GM12892 (cell line): ENCODE measurements around the gene LRRFIP1.

ENCODE experiments used
- DNase-seq: peaks from one replicate; pipeline ENCODE4 v3.0.0; 2011; ENCODE audit not compliant: insufficient read length
- FAIRE-seq: peaks from 2 replicates; lab custom pipeline; 2011; peaks lifted over from hg19 to GRCh38; lab: Jason Lieb, UNC
- POLR2A ChIP-seq: IDR thresholded peaks from 2 replicates; pipeline ENCODE4 v1.6.1; 2011; ENCODE audit warnings: low read depth, low read length, control low read depth
- POLR2AphosphoS5 ChIP-seq: IDR thresholded peaks from 2 replicates; pipeline ENCODE4 v1.6.1; 2011; ENCODE audit warnings: low read depth, low read length, control low read depth
- TAF1 ChIP-seq: IDR thresholded peaks from 2 replicates; pipeline ENCODE4 v1.6.1; 2011; ENCODE audit warnings: low read depth, mild to moderate bottlenecking, control low read depth, low read length, borderline replicate concordance

Gene LRRFIP1

GRCh38 chr2:237721458-237721857 is 94.1 kb downstream of the LRRFIP1 start:
- no peak for TF ChIP-seq TAF1
- no peak for TF ChIP-seq POLR2AphosphoS5
- TF ChIP-seq POLR2A, result no peak
- FAIRE-seq (peak; percentile 14), DNase-seq (no peak)

DNA sequence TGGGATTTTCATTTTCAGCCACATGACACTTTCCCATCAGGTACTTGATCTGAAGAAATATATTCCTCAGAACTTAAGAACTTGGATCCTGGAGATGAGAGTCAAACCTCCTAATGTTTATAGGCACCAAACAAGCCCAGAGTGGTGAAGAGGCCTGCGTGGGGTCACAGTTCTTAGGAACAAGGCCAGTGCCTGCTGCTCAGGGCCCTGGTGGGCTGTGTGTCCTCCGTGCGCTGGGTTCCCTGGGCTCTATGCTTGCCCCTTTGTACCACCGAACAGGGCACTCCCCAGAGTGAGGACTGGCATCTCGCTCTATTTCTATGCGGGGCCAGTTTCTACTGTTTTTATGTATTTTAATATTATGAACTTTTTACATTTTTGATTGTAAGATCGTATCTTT is 95.2 kb downstream of the LRRFIP1 start:
- FAIRE-seq, result no peak
- TF ChIP-seq TAF1 (no peak), POLR2A (no peak), POLR2AphosphoS5 (no peak)

GRCh38 chr2:237723023-237723422 is 95.6 kb downstream of the LRRFIP1 start:
- TF ChIP-seq POLR2AphosphoS5 (no peak), TAF1 (no peak), POLR2A (no peak)
- DNase-seq, result no peak
- FAIRE-seq, result no peak

More for the DNA sequence above, 95.2 kb downstream of the LRRFIP1 start:
- no peak for DNase-seq

- DNase-seq, result no peak
Measured at GRCh38 chr2:237723602-237724001, 96.2 kb downstream of the LRRFIP1 start.

GRCh38 chr2:237724811-237725478 is 97.6 kb downstream of the LRRFIP1 start:
- TF ChIP-seq POLR2AphosphoS5 (no peak), POLR2A (no peak), TAF1 (no peak)
- no peak for DNase-seq
- FAIRE-seq, result no peak

More at GRCh38 chr2:237723602-237724001, 96.2 kb downstream of the LRRFIP1 start:
- FAIRE-seq, result peak; percentile 73
- no peak for TF ChIP-seq POLR2AphosphoS5
- no peak for TF ChIP-seq POLR2A
- no peak for TF ChIP-seq TAF1

DNA sequence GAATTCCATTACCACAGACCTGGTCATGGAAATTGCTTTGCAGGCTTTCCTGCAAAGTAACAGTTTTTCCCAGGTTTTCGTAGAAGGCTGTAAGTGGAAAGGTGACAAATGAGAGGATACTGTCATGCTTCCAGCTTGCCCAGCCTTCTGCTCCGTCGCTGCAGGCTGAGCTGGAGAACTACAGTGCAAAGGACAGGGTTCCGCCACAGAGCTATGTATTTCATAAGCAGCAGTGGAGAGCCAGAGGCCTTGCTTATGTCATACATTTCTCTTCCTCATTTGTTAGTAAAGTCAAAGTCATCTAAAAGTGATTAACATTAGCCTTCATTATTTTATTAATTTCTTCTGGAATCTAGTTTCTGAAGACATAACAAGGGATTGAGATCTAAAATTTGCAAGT is 98.3 kb downstream of the LRRFIP1 start:
- FAIRE-seq, result no peak
- TF ChIP-seq POLR2AphosphoS5 (no peak), POLR2A (no peak), TAF1 (no peak)
- no peak for DNase-seq

DNA sequence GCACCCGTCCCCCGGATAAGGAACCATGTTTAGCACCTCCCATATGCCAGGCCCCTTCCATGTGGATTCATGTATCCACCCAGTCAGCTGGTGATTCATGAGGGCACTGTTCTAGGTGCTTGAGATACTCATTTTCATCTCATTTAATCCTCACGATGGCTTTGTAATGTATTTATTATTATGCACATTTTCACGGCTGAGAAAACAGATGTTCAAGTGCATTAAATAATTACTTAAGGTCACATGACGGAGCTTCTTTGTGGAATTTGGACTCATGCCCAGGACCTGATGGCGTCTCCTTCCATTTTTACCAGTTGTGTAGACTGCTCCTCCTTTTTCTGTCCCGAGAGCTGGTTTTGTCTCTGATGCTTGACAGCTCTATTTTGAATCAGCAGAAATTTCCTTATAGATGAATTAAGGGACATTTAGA is 99.0 kb downstream of the LRRFIP1 start:
- no peak for FAIRE-seq
- no peak for DNase-seq
- TF ChIP-seq TAF1, result no peak
- no peak for TF ChIP-seq POLR2AphosphoS5
- no peak for TF ChIP-seq POLR2A

GRCh38 chr2:237727363-237727762 is 100.0 kb downstream of the LRRFIP1 start:
- no peak for TF ChIP-seq POLR2A
- TF ChIP-seq TAF1, result no peak
- no peak for TF ChIP-seq POLR2AphosphoS5
- FAIRE-seq (no peak), DNase-seq (no peak)

- TF ChIP-seq POLR2A (no peak), TAF1 (no peak), POLR2AphosphoS5 (no peak)
- FAIRE-seq, result no peak
- DNase-seq, result no peak
Measured at GRCh38 chr2:237729681-237730475, 102.5 kb downstream of the LRRFIP1 start.

GRCh38 chr2:237731663-237732062 is 104.3 kb downstream of the LRRFIP1 start:
- DNase-seq (no peak), FAIRE-seq (no peak)
- TF ChIP-seq POLR2AphosphoS5 (no peak), TAF1 (no peak)

DNA sequence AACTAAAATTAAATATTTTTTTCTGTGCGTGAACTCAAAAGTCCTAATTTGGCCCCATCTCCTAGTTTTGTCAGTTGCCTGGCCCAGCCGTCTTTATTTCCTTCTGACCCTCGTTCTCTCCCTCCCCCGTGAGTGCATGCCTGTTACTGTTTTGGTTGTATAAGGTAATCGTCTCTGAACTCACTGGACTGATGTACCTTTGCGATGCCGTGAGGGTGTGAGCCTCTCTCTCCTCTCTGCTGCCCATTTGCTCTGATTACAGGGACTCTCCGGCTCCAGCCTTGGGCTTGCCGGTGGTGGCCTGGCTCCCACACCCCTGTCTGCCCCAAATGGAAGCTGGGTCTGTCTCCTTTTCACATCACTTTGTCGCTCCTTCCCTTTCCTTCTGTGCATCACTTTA is 104.7 kb downstream of the LRRFIP1 start:
- TF ChIP-seq POLR2AphosphoS5, result no peak
- no peak for TF ChIP-seq TAF1
- TF ChIP-seq POLR2A, result no peak
- FAIRE-seq, result no peak

GRCh38 chr2:237732790-237733381 is 105.5 kb downstream of the LRRFIP1 start:
- no peak for TF ChIP-seq POLR2A
- FAIRE-seq (no peak), DNase-seq (no peak)

More for the DNA sequence above, 104.7 kb downstream of the LRRFIP1 start:
- no peak for DNase-seq
